ENCODE measurements around the gene RAP1GAP.

Gene RAP1GAP

GRCh38 chr1:21592086-21592865 is 76.9 kb downstream of the RAP1GAP start:
- DNase-seq = no peak

- DNase-seq = no peak
Observed at GRCh38 chr1:21590934-21591333, 78.2 kb downstream of the RAP1GAP start.

DNA sequence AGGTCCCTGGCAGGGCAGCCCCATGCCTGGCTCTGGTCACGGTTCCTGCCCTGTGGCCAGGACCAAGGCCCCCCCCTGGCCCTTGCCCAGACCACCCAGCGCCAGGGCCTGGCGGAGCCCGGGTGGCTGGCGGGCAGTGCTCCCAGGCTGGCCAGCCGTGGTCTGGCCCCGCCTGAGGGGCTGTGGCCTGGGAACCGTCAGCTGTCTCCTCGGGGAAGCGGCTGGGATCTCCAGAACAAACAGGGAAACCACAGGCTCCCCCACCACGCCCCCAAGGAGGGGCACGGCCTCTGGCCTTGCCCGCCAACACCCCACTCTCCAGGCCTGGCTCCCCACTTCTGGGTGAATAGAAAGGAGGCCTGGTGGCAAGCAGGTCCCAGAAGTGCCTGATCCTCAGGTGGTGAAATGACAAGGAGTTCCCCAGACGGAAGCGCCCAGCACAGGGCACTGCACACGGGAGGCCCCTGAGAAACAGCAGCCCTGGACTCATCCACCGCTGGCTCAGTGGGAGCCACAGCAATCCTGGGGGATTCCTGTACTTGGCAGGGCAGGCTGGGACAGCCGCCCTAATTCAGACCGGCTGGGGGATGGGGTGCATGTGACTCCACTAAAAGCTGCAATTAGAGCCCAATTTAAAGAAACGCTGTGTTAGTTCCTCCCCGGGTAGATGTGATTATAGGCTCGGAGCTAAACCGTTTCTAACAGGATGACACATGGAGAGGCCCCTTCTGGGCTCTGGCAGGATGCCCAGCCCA is 78.9 kb downstream of the RAP1GAP start:
- DNase-seq = no peak

- DNase-seq = no peak
Observed at GRCh38 chr1:21589618-21590017, 79.5 kb downstream of the RAP1GAP start.

- DNase-seq = no peak
Observed at GRCh38 chr1:21587602-21587953, 81.6 kb downstream of the RAP1GAP start.

- no peak for DNase-seq
Observed at GRCh38 chr1:21586846-21587601, 82.1 kb downstream of the RAP1GAP start.

DNA sequence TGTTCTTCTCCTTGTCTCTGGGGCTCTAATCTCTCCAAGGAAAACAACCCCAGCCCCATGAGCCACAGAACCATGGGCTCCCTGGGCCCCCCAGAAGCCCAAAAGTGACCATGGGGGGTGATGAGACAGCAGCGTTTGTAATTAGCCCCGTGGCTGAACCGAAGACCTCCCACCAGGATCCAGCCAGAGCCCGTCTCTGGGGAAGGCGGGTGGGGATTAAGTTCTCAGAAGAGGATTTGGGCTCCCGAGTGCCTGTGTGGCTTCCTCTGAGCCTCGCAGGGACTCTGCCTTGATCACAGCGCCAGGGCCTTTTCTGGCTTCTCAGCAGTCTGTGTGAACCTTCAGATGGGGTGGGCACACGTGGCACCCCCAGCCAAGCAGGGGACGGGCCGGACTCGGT is 82.9 kb downstream of the RAP1GAP start:
- DNase-seq = no peak

DNA sequence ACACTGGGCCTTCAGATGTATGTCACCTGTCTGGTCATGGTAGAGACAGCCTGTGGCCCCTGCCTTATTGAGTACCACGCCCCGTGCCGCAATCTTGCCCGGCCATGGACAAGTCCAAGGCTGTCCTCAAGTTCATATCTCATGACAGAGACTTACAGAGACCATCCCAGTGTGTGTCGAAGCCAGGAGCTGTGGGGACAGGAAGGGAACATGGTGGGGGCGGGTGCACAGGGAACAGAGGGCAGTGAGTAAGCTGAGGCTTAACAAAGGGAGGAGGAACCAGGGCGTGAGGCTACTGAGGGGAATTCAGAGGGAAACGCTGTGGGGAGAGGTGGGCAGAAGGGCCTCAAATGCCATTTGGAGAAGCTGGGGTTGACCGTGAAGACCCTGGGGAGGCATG is 84.1 kb downstream of the RAP1GAP start:
- no peak for DNase-seq

- DNase-seq = no peak
Observed at GRCh38 chr1:21584096-21584495, 85.1 kb downstream of the RAP1GAP start.

- DNase-seq = no peak
Observed at GRCh38 chr1:21579791-21580190, 89.4 kb downstream of the RAP1GAP start.

DNA sequence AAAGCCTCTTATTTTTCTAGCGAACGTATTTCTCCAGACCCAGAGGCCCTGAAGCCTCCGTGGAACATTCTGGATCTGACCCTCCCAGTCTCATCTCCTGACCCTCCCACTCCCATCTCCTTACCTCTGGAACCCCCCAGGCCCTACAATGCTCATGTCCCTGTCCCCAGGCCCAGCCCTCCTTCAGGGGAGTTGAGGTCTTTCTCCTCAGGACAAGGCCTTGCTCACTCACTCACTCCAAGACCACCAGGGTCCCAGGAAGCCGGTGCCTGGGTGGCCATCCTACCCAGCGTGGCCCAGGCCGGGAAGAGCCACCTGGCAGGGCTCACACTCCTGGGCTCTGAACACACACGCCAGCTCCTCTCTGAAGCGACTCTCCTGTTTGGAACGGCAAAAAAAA is 91.2 kb downstream of the RAP1GAP start:
- DNase-seq = no peak

DNA sequence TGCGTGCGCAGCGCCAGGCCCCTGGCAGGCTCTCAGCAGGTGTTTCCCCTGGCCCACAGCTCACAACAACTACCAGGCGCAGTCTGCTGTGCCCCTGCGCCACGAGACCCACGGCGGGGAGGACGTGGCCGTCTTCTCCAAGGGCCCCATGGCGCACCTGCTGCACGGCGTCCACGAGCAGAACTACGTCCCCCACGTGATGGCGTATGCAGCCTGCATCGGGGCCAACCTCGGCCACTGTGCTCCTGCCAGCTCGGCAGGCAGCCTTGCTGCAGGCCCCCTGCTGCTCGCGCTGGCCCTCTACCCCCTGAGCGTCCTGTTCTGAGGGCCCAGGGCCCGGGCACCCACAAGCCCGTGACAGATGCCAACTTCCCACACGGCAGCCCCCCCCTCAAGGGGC is 91.8 kb downstream of the RAP1GAP start:
- no peak for DNase-seq

- no peak for DNase-seq
Observed at GRCh38 chr1:21576798-21577187, 92.4 kb downstream of the RAP1GAP start.

GRCh38 chr1:21576031-21576797 is 92.9 kb downstream of the RAP1GAP start:
- DNase-seq = no peak

GRCh38 chr1:21575351-21575942 is 93.7 kb downstream of the RAP1GAP start:
- no peak for DNase-seq

DNA sequence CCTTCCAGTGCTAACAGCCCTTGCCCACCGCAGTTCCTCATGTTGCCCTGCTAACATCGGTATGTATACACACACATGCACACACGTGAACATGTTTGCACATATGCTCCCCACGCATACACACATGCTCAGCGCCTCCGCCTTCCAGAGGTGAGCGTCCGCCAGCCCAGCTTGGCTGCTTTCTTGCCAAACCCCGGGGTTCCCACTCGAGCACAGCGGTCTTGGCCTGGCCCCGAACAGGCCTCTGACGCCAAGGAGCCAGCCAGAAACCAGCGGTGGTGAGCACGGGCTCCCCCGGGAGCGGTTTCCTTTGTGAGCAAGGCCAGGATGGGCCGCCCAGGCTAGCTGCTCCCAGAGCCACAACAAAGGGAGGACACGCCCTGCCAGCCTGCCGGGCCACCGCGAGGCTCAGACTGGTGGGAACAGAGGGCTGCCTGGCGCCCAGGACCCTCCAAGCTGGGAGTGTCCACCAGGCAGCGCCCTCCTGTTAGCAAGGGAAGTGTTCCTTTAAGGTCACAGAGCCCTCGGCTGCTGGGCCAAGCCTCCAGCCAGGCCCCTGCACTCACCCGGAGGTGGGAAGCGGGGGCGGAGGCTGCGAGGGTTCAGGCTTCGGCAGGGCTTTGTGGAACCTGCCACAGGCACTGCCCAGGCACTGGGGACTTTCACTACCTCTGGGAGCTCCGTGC is 94.5 kb downstream of the RAP1GAP start:
- DNase-seq = no peak

DNA sequence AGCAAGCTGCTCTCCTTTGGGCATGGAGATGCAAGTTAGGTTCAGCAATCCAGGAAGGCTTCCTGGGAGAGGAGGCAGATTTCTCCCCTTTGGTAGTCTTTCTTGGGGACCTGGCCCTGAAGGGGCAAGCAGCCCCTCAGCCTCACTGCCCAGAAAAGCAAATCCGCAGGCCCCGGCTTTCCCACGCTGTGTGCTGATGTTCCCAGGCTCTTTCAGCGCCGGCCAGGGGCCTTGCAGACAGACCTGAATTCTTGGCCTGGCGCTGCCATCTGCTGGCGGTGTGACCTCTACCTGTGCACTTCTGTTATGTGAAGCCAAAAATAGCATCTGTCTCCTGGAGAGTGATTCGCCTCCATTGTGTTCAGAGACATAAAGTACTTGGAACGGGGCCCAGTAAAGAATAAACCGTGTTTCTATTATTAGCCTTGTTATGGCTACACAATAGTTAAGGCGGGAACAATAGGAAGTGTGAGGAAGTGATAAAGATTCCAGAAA is 95.1 kb downstream of the RAP1GAP start:
- peak; percentile 49 for DNase-seq

DNA sequence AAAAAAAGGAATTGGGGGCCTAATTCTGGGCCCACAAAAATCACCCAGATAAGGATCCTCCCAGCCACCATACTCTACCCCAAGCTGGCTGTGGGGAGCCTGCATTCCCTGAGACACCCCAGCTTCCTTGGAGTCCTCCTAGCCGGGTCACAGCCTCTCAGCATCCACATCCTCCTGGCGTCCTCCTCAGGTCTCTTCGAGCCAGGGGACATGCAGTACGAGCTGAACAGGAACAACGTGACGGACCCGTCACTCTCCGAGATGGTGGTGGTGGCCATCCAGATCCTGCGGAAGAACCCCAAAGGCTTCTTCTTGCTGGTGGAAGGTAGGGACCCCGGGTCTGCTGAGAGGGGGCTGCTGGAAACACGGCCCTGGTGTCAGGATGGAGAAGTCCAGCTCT is 95.7 kb downstream of the RAP1GAP start:
- DNase-seq = no peak

DNA sequence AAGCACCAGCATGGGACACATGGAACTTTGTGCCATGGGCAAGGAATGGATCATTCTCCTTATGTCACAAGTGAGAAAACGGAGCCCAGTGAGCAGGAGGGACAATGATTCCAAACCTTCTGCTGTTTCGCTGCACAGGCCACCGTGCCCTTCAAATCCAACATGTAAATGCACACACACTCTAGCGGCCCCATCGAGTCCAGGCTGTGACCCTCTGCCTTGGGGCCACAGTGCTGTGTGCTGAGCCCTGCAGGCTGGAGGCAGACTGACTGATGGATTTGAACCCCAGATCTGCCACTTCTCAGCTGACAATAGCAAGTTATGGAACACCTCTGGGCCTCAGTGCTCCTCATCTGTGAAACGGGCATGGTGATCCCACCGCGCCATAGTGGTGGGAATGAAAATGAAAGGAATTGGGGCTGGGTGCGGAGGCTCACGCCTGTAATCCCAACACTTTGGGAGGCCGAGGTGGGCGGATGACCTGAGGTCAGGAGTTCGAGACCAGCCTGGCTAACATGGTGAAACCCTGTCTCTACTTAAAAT is 96.4 kb downstream of the RAP1GAP start:
- DNase-seq = no peak

GRCh38 chr1:21572221-21572620 is 96.9 kb downstream of the RAP1GAP start:
- DNase-seq = no peak

- no peak for DNase-seq
Observed at GRCh38 chr1:21570885-21571284, 98.3 kb downstream of the RAP1GAP start.

All from right kidney (tissue), 1 donor.